Tibial nerve (tissue), 4 donors: ENCODE data around the gene CMIP. TPM values are rescaled to one million over a fixed set of nuclear protein-coding genes. Genes with fewer than 3 reads are reported as not detected.

Source experiments
- DNase-seq, 2 donors: peaks; one replicate each; pipeline ENCODE4 v3.0.0-alpha.2; 2019; ENCODE audit warnings: low spot score in 2 of 2
- H3K27ac ChIP-seq, 4 donors: fragments of 200-600 bp; sonication (generic) in 3 of 4; one replicate each; pipeline ENCODE4 v1.5.1; 2017 to 2019; ENCODE audit warnings: mild to moderate bottlenecking in 1 of 4
- H3K27me3 ChIP-seq, 2 donors: fragments of 200-600 bp; sonication (generic) in 1 of 2; one replicate each; pipeline versions ENCODE4 v1.5.1 to v1.6.0; 2017 to 2019
- H3K36me3 ChIP-seq, 3 donors: fragments of 200-600 bp; sonication (generic); one replicate each; pipeline ENCODE4 v1.5.1; 2018 to 2019
- H3K4me1 ChIP-seq, 4 donors: fragments of 200-600 bp; sonication (generic) in 3 of 4; one replicate each; pipeline ENCODE4 v1.5.1; 2017 to 2019
- H3K4me3 ChIP-seq, 4 donors: fragments of 200-600 bp; sonication (generic) in 3 of 4; one replicate each; pipeline ENCODE4 v1.5.1; 2017 to 2019; ENCODE audit warnings: mild to moderate bottlenecking in 1 of 4, moderate library complexity in 1 of 4
- H3K9me3 ChIP-seq, 4 donors: fragments of 200-600 bp; sonication (generic) in 3 of 4; one replicate each; pipeline ENCODE4 v1.5.1; 2017 to 2019
- CTCF ChIP-seq, 5 experiments: fragments of 200-600 bp in 3 of 5; fragments of 450-650 bp in 2 of 5; sonication (generic) in 3 of 5; IDR thresholded peaks; one replicate each; pipeline ENCODE4 v1.5.1; 2016 to 2019; ENCODE audit warnings: antibody characterized with exemption in 5 of 5, mild to moderate bottlenecking in 3 of 5, moderate library complexity in 2 of 5
- EP300 ChIP-seq, 2 donors: sonication (generic); formaldehyde crosslinking; IDR thresholded peaks; one replicate each; pipeline ENCODE4 v1.6.1; 2017; ENCODE audit warnings: antibody characterized with exemption in 2 of 2, mild to moderate bottlenecking in 1 of 2
- POLR2A ChIP-seq, 2 donors: fragments of 450-650 bp; IDR thresholded peaks; one replicate each; pipeline ENCODE4 v1.6.1; 2017; ENCODE audit warnings: antibody characterized with exemption in 2 of 2, mild to moderate bottlenecking in 2 of 2, moderate library complexity in 2 of 2
- WGBS, 2 donors: methylation state at CpG; one replicate each; pipeline ENCODE4 v1.1.5; 2018; 5-methylcytosine and 5-hydroxymethylcytosine counted together
- total RNA-seq, 4 donors: library from RNA; depleted of rRNA; stranded (reverse); fragments of >200 nt; gene quantifications; one replicate each; pipeline ENCODE4 v1.1.0, GENCODE V29; 2016

CMIP gene
- total RNA-seq, 4 donors from 2014 or later, result 28.2 to 48.8 (median 31.8) TPM

- no peaks in the 10 kb centered on the region for H3K9me3 ChIP-seq
- peaks cover 0 to 16% (median 2%) of the 10 kb centered on the region in 4 donors for H3K4me1 ChIP-seq
- no peaks in the 10 kb centered on the region for H3K27me3 ChIP-seq
- no peak overlapping the region for H3K4me3 ChIP-seq
- H3K27ac ChIP-seq, result peak overlapping the region in 1 of 4 donors; percentile 20
- 87 to 94% methylated on average over 19 to 26 of the region's 27 CpGs for WGBS, 2 donors
- peaks cover 2 to 96% (median 12%) of the 10 kb centered on the region in 3 donors for H3K36me3 ChIP-seq
- TF ChIP-seq CTCF (IDR thresholded peaks at IDR 0.05) (no peak), EP300 (IDR thresholded peaks at IDR 0.05) (no peak), POLR2A (IDR thresholded peaks at IDR 0.05) (no peak)
- no peak for DNase-seq
Measured at GRCh38 chr16:81703177-81704155, 258.9 kb downstream of the CMIP start.

GRCh38 chr16:81705261-81705660 lies 260.7 kb downstream of the CMIP start:
- no peaks in the 10 kb centered on the region for H3K9me3 ChIP-seq
- peaks cover 0 to 17% (median 2%) of the 10 kb centered on the region in 4 donors for H3K4me1 ChIP-seq
- H3K36me3 ChIP-seq, result peaks cover 2 to 96% (median 12%) of the 10 kb centered on the region in 3 donors
- TF ChIP-seq POLR2A (IDR thresholded peaks at IDR 0.05), result no peak
- no peak for TF ChIP-seq CTCF (IDR thresholded peaks at IDR 0.05)
- TF ChIP-seq EP300 (IDR thresholded peaks at IDR 0.05), result no peak
- no peak overlapping the region for H3K27ac ChIP-seq
- 89 to 96% methylated on average over 6 to 13 of the region's 13 CpGs for WGBS, 2 donors
- H3K4me3 ChIP-seq, result no peak overlapping the region
- H3K27me3 ChIP-seq, result no peaks in the 10 kb centered on the region
- DNase-seq, result no peak

- no peak for DNase-seq
- no peak for TF ChIP-seq EP300 (IDR thresholded peaks at IDR 0.05)
- TF ChIP-seq POLR2A (IDR thresholded peaks at IDR 0.05), result no peak
- TF ChIP-seq CTCF (IDR thresholded peaks at IDR 0.05), result no peak
- Histone ChIP-seq H3K27ac (peak overlapping the region in 1 of 4 donors; percentile 26), H3K4me3 (no peak overlapping the region), H3K4me1 (peaks cover 0 to 24% (median 2%) of the 10 kb centered on the region in 4 donors), H3K9me3 (no peaks in the 10 kb centered on the region), H3K36me3 (peaks cover 1 to 87% (median 12%) of the 10 kb centered on the region in 3 donors), H3K27me3 (no peaks in the 10 kb centered on the region)
- 86 to 87% methylated on average over 22 to 23 of the region's 26 CpGs for WGBS, 2 donors
Measured at GRCh38 chr16:81706327-81707295, 262.0 kb downstream of the CMIP start.

- TF ChIP-seq EP300 (IDR thresholded peaks at IDR 0.05) (no peak), CTCF (IDR thresholded peaks at IDR 0.05) (no peak), POLR2A (IDR thresholded peaks at IDR 0.05) (no peak)
- peak overlapping the region in 2 of 4 donors; percentile 15 to 19 for H3K27ac ChIP-seq
- no peaks in the 10 kb centered on the region for H3K27me3 ChIP-seq
- WGBS, 2 donors, result 78 to 85% methylated on average over 27 of the region's 27 CpGs
- H3K4me1 ChIP-seq, result peaks cover 0 to 26% (median 2%) of the 10 kb centered on the region in 4 donors
- H3K4me3 ChIP-seq, result no peak overlapping the region
- H3K9me3 ChIP-seq, result no peaks in the 10 kb centered on the region
- DNase-seq, result no peak
- H3K36me3 ChIP-seq, result peaks cover 0 to 77% (median 12%) of the 10 kb centered on the region in 3 donors
Measured at GRCh38 chr16:81707411-81708265, 263.0 kb downstream of the CMIP start.
